Chondrocyte (in vitro differentiated cells): ENCODE data around the gene ALDH1A3. TPM values are rescaled to one million over a fixed set of nuclear protein-coding genes. Genes with fewer than 3 reads are reported as not detected.
A peak's percentile ranks its signal among the peaks of the same experiment; 100 is the strongest.

Source experiments
- DNase-seq: peaks from one replicate; pipeline ENCODE4 v3.0.0; 2021; ENCODE audit warnings: mixed read lengths, low spot score
- H3K27ac Mint-ChIP-seq: one replicate; pipeline ENCODE4 v1.8.0; 2021; ENCODE audit warnings: mild to moderate bottlenecking, moderate library complexity, mixed read lengths; ENCODE audit not compliant: unreplicated experiment
- H3K27me3 Mint-ChIP-seq: 2 replicates; pipeline ENCODE4 v1.8.0; 2021; ENCODE audit warnings: low read depth, mixed read lengths
- H3K36me3 Mint-ChIP-seq: 2 replicates; pipeline ENCODE4 v1.8.0; 2021; ENCODE audit warnings: low read depth, mixed read lengths
- H3K4me1 Mint-ChIP-seq: 2 replicates; pipeline ENCODE4 v1.8.0; 2021; ENCODE audit warnings: low read depth, mild to moderate bottlenecking, mixed read lengths
- H3K4me3 Mint-ChIP-seq: one replicate; pipeline ENCODE4 v1.8.0; 2021; ENCODE audit warnings: mild to moderate bottlenecking, moderate library complexity, mixed read lengths; ENCODE audit not compliant: unreplicated experiment
- H3K9me3 Mint-ChIP-seq: 2 replicates; pipeline ENCODE4 v1.8.0; 2021; ENCODE audit warnings: low read depth, mixed read lengths
- total RNA-seq: library from RNA; stranded (reverse); gene quantifications from 3 replicates; pipeline ENCODE4 v1.2.1, GENCODE V29; 2021
- TF ChIP-seq, protein P1 (sequence below): fragments of 200-600 bp; sonication (generic); IDR thresholded peaks from 2 replicates; pipeline ENCODE4 v1.5.0; 2021; ENCODE audit warnings: antibody characterized with exemption, mild to moderate bottlenecking, moderate library complexity

ALDH1A3 gene
- total RNA-seq, 1 donor from 2014 or later = 0.55 TPM

DNA sequence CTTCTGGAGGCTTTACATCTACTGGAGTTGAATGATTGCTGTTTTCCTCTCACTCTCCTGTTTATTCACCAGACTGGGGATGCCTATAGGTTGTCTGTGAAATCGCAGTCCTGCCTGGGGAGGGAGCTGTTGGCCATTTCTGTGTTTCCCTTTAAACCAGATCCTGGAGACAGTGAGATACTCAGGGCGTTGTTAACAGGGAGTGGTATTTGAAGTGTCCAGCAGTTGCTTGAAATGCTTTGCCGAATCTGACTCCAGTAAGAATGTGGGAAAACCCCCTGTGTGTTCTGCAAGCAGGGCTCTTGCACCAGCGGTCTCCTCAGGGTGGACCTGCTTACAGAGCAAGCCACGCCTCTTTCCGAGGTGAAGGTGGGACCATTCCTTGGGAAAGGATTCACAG lies 35.2 kb downstream of the ALDH1A3 start:
- TF ChIP-seq, protein P1, sequence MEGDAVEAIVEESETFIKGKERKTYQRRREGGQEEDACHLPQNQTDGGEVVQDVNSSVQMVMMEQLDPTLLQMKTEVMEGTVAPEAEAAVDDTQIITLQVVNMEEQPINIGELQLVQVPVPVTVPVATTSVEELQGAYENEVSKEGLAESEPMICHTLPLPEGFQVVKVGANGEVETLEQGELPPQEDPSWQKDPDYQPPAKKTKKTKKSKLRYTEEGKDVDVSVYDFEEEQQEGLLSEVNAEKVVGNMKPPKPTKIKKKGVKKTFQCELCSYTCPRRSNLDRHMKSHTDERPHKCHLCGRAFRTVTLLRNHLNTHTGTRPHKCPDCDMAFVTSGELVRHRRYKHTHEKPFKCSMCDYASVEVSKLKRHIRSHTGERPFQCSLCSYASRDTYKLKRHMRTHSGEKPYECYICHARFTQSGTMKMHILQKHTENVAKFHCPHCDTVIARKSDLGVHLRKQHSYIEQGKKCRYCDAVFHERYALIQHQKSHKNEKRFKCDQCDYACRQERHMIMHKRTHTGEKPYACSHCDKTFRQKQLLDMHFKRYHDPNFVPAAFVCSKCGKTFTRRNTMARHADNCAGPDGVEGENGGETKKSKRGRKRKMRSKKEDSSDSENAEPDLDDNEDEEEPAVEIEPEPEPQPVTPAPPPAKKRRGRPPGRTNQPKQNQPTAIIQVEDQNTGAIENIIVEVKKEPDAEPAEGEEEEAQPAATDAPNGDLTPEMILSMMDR = peak; percentile 18
- peaks cover 4% of the 10 kb centered on the region for H3K36me3 Mint-ChIP-seq
- H3K4me1 Mint-ChIP-seq = peaks cover 8% of the 10 kb centered on the region
- no peak overlapping the region for H3K4me3 Mint-ChIP-seq
- H3K27ac Mint-ChIP-seq = no peak overlapping the region
- peaks cover 6% of the 10 kb centered on the region for H3K9me3 Mint-ChIP-seq
- H3K27me3 Mint-ChIP-seq = no peaks in the 10 kb centered on the region
- DNase-seq = no peak

DNA sequence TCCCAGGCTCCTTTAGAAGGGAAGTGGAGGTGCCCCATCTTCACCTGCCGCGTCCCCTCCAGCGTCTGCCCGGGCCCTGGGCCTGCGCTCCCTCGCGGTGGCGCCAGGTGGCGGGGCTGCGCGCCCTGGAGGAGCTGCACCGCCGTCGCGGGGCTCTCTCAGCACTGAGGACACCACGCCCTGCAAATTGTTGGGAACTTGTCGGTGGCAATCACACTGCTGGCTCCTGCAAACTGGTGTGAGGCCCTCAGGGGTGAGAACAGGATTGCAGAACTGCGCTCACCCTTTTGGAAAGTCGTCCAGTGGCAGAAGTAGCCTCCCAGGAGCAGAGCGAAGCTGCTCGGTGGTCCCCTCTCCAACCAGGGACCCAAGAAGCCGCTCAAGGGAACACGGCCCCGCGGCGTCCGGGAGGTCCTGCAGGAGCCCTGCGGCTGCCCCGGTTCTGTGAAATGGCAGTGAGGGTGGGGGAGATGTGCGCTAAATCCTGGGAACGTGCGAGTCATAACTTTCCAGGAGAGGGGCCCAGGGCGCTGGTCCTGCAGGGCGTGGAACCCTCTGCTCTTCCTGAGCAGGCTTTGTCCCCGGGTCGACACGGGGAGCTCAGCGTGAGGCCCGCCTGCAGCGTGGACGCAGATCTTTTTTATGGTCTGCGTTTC lies 38.5 kb downstream of the ALDH1A3 start:
- DNase-seq = no peak
- TF ChIP-seq, protein P1 = peak; percentile 88
- Mint-ChIP-seq H3K36me3 (peaks cover 4% of the 10 kb centered on the region), H3K9me3 (peaks cover 5% of the 10 kb centered on the region), H3K27ac (no peak overlapping the region), H3K27me3 (no peaks in the 10 kb centered on the region), H3K4me1 (peaks cover 10% of the 10 kb centered on the region), H3K4me3 (peak overlapping the region; percentile 77)

- no peaks in the 10 kb centered on the region for H3K27me3 Mint-ChIP-seq
- TF ChIP-seq, protein P1 = no peak
- no peak within 1 kb of the TSS for H3K27ac Mint-ChIP-seq
- peaks cover 4% of the 10 kb centered on the region for H3K36me3 Mint-ChIP-seq
- DNase-seq = no peak
- peak within 1 kb of the TSS; percentile 77 for H3K4me3 Mint-ChIP-seq
- H3K4me1 Mint-ChIP-seq = peaks cover 10% of the 10 kb centered on the region
- no peaks in the 10 kb centered on the region for H3K9me3 Mint-ChIP-seq
Measured at GRCh38 chr15:100918690-100919480, 39.3 kb downstream of the ALDH1A3 start, which contains the start of gene LRRK1. Gene LRRK1, plus strand, starts transcription at chr15:100919357. Its CDS starts 5,276 bp downstream, at chr15:100924633.

GRCh38 chr15:100919481-100920405 lies 40.1 kb downstream of the ALDH1A3 start:
- H3K36me3 Mint-ChIP-seq = peaks cover under 1% of the 10 kb centered on the region
- H3K27me3 Mint-ChIP-seq = no peaks in the 10 kb centered on the region
- TF ChIP-seq, protein P1 = no peak
- H3K9me3 Mint-ChIP-seq = no peaks in the 10 kb centered on the region
- peaks cover 10% of the 10 kb centered on the region for H3K4me1 Mint-ChIP-seq
- peak overlapping the region; percentile 68 for H3K4me3 Mint-ChIP-seq
- no peak overlapping the region for H3K27ac Mint-ChIP-seq
- DNase-seq = no peak
